SK-N-MC (cell line): ENCODE results near the gene EIF4E.
"Not testable (repeated sequence)": the region's sequence is repeated elsewhere in the genome, so short reads cannot be mapped to it uniquely, and the experiment has no call there.

Source experiments
- DNase-seq: peaks from one replicate; pipeline ENCODE4 v3.0.0-alpha.2; 2011; ENCODE audit warnings: low read depth, low spot score
- H3K27ac ChIP-seq: fragments of 200-600 bp; sonication (generic); 2 replicates; pipeline ENCODE4 v1.5.1; 2016; ENCODE audit warnings: mixed run types
- H3K36me3 ChIP-seq: fragments of 200-600 bp; sonication (generic); 2 replicates; pipeline ENCODE4 v1.6.1; 2017; ENCODE audit warnings: antibody characterized with exemption, low read length, mixed read lengths; ENCODE audit not compliant: insufficient read depth
- H3K4me3 ChIP-seq: fragments of 200-600 bp; sonication (generic); 2 replicates; pipeline ENCODE4 v1.5.1; 2016
- H3K9ac ChIP-seq: fragments of 200-600 bp; sonication (generic); 2 replicates; pipeline ENCODE4 v1.8.0; 2017; ENCODE audit warnings: mixed run types, mixed read lengths; ENCODE audit not compliant: insufficient read length
- H3K9me3 ChIP-seq: fragments of 200-600 bp; sonication (generic); 2 replicates; pipeline ENCODE4 v1.6.1; 2017; ENCODE audit warnings: low read depth, mild to moderate bottlenecking, antibody characterized with exemption, low read length, moderate library complexity, mixed read lengths
- EZH2 ChIP-seq: fragments of 200-600 bp; sonication (generic); IDR thresholded peaks from one replicate; pipeline ENCODE4 v1.6.1; 2017; ENCODE audit warnings: antibody characterized with exemption
- FOXP2 ChIP-seq: optimal IDR thresholded peaks from 2 replicates; pipeline ENCODE3; 2011; ENCODE audit warnings: mild to moderate bottlenecking, moderate library complexity; ENCODE audit not compliant: insufficient read depth; ENCODE audit errors: extremely low read length, control extremely low read depth
- POLR2AphosphoS5 ChIP-seq: IDR thresholded peaks from 2 replicates; pipeline ENCODE4 v1.6.1; 2012; ENCODE audit warnings: mild to moderate bottlenecking, low read depth, low read length, borderline replicate concordance

Gene EIF4E

DNA sequence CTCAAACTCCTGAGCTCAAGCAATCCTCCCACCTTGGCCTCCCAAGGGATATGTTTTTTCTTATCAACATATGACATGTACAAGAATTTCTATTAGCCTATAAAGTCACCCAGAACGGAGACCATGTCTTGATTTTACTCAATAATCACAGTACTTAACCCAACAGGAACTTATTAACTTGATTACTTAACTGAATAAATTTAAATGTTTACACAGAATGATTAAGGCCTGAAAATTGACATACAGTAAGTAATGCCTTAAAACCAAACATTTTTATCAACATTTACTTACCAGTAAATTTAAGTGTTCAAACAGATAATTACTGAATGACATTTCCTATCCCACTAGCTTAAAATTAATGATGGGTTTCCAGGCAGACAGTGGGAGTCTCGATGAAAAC, 25.4 kb downstream of the EIF4E start:
- H3K27ac ChIP-seq: no peak overlapping the region
- no peak for DNase-seq
- no peak overlapping the region for H3K9ac ChIP-seq
- H3K4me3 ChIP-seq: no peak overlapping the region
- peaks cover 82% of the 10 kb centered on the region for H3K36me3 ChIP-seq
- TF ChIP-seq POLR2AphosphoS5: no peak
- TF ChIP-seq EZH2: no peak
- TF ChIP-seq FOXP2: no peak
- H3K9me3 ChIP-seq: peaks cover 3% of the 10 kb centered on the region

DNA sequence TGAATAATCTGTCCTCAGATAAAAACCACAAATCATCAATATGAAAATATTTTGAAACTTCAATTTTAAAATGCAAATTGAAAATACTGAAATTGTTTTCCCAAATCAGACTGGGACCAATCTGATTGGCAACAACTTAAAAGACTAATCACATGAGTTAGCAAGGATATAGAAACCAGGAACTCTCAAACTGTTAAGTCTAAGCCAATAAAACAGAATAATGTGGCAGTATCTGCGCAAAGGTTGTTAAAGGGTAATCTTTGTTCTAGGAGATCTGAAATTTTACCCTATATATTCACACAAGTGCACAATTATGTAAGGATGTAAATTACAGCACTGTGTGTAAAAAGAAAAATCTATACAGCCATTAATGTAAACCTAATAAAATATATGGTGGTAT, 29.7 kb downstream of the EIF4E start:
- Histone ChIP-seq H3K9me3 (no peaks in the 10 kb centered on the region), H3K36me3 (peaks cover 84% of the 10 kb centered on the region), H3K4me3 (no peak overlapping the region), H3K27ac (no peak overlapping the region; the same call in 1 of the 2 replicates), H3K9ac (no peak overlapping the region)
- TF ChIP-seq POLR2AphosphoS5 (no peak), EZH2 (no peak), FOXP2 (no peak)
- no peak for DNase-seq

DNA sequence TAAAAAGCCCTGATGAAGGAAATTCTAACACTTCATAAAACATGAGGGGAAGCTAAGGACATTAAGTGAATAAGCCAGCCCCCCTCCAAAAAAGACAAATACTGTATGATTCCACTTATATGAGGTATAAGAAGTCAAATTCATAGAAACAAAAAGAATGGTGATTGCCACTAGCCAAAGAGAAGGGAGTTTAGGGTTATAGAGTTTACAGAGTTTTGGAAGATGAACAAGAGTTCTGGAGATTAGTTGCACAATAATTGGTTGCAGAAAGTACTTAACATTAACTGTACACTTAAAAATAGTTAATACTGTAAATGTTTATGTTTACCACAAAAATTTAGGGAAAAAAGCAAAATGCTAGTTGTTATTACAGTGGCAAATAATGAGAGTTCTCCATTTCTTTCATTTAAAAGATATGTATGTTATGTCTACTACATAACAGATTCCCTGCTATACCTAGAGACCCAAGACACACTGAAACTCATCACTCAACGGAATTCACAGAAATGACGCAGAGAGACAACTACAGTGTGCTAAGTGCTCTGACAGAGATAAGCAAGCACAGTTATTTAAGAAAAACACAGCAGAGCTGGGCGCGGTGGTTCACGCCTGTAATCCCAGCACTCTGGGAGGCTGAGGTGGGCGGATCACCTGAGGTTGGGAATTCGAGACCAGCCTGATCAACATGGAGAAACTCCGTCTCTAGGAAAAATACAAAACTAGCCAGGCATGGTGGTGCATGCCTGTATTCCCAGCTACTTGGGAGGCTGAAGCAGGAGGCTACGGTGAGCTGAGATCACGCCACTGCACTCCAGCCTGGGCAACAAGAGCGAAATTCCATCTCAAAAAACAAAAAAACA, 37.2 kb downstream of the EIF4E start:
- Histone ChIP-seq H3K36me3 (peaks cover 89% of the 10 kb centered on the region), H3K9ac (no peak overlapping the region), H3K9me3 (no peaks in the 10 kb centered on the region), H3K27ac (no peak overlapping the region), H3K4me3 (no peak overlapping the region)
- DNase-seq: no peak
- TF ChIP-seq FOXP2 (no peak), EZH2 (no peak), POLR2AphosphoS5 (no peak)

GRCh38 chr4:98890702-98891455, 38.1 kb downstream of the EIF4E start:
- no peak for DNase-seq

GRCh38 chr4:98887145-98887544, 41.8 kb downstream of the EIF4E start:
- Histone ChIP-seq H3K9me3 (no peaks in the 10 kb centered on the region), H3K36me3 (peaks cover 93% of the 10 kb centered on the region), H3K9ac (no peak overlapping the region), H3K27ac (peak overlapping the region; percentile 63; the same call in 1 of the 2 replicates), H3K4me3 (no peak overlapping the region)
- DNase-seq: no peak
- no peak for TF ChIP-seq POLR2AphosphoS5
- no peak for TF ChIP-seq EZH2
- no peak for TF ChIP-seq FOXP2

More at GRCh38 chr4:98890702-98891455, 38.1 kb downstream of the EIF4E start:
- no peak overlapping the region for H3K9ac ChIP-seq
- peaks cover 91% of the 10 kb centered on the region for H3K36me3 ChIP-seq
- no peak overlapping the region for H3K4me3 ChIP-seq
- no peaks in the 10 kb centered on the region for H3K9me3 ChIP-seq
- H3K27ac ChIP-seq: no peak overlapping the region
- TF ChIP-seq POLR2AphosphoS5: no peak
- TF ChIP-seq FOXP2: no peak
- no peak for TF ChIP-seq EZH2

GRCh38 chr4:98886382-98886781, 42.6 kb downstream of the EIF4E start:
- H3K4me3 ChIP-seq, H3K9ac ChIP-seq, H3K9me3 ChIP-seq, DNase-seq, H3K27ac ChIP-seq: not testable (repeated sequence)
- peaks cover 92% of the 10 kb centered on the region for H3K36me3 ChIP-seq

GRCh38 chr4:98880884-98881283, 48.0 kb downstream of the EIF4E start:
- H3K9me3 ChIP-seq, H3K4me3 ChIP-seq, H3K27ac ChIP-seq, DNase-seq, H3K9ac ChIP-seq: not testable (repeated sequence)
- H3K36me3 ChIP-seq: peaks cover 67% of the 10 kb centered on the region

DNA sequence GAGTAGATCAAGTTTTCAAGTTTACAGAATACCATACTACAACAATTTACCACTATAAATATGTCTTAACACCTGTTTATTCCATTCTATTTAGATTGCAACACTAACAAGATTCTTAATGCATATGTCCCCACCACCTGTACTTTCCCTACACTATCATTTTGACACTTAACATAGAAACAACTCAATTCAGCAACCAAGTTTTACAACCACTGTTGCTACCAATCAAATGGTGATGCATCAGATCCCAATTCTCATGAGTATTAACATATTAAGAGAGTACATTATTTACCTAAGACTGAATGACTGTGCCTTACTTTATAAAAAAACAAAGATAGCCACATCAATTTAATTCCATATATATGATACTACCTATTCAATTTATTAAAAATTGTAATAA, 49.4 kb downstream of the EIF4E start:
- no peak for DNase-seq
- Histone ChIP-seq H3K36me3 (peaks cover 54% of the 10 kb centered on the region), H3K27ac (no peak overlapping the region), H3K9ac (no peak overlapping the region), H3K9me3 (no peaks in the 10 kb centered on the region), H3K4me3 (no peak overlapping the region)
- TF ChIP-seq EZH2 (no peak), FOXP2 (no peak), POLR2AphosphoS5 (no peak)

GRCh38 chr4:98873059-98873458, 55.9 kb downstream of the EIF4E start:
- H3K4me3 ChIP-seq: no peak overlapping the region
- peak; percentile 40; the same call in 1 of the 2 replicates for TF ChIP-seq POLR2AphosphoS5
- no peak for TF ChIP-seq EZH2
- peak overlapping the region; percentile 52; the same call in 1 of the 2 replicates for H3K27ac ChIP-seq
- H3K36me3 ChIP-seq: peaks cover 17% of the 10 kb centered on the region
- peak; percentile 64 for DNase-seq
- no peak overlapping the region for H3K9ac ChIP-seq
- no peaks in the 10 kb centered on the region for H3K9me3 ChIP-seq

DNA sequence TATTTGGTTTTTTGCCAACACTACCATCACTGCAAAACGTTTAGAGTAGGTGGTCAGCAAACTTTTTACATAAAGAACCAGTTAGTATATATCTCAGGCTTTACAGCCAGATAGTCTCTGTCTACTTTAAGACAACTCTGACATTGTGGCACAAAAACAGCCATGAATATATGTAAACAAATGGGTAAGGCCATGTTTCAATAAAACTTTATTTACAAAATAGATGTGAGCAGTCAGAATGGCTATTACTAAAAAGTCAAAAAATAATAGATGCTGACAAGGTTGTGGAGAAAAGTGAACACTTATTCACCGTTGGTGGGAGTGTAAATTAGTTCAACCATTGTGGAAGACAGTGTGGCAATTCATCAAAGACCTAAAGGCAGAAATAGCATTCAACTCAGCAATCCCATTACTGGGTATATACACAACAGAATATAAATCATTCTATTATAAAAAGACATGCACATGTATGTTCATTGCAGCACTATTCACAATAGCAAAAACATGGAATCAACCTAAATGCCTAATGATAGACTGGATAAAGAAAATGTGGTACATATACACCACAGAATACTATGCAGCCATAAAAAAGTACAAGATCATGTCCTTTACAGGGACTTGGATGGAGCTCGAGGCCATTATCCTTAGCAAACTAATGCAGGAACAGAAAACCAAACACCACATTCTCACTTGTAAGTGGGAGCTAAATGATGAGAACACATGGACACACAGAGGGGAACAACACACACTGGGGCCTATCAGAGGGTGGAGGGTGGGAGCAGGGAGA, 56.6 kb downstream of the EIF4E start:
- DNase-seq, H3K9me3 ChIP-seq, H3K36me3 ChIP-seq, H3K9ac ChIP-seq, H3K4me3 ChIP-seq, H3K27ac ChIP-seq: not testable (repeated sequence)
